ENCODE data around the gene TREML2.

DNA sequence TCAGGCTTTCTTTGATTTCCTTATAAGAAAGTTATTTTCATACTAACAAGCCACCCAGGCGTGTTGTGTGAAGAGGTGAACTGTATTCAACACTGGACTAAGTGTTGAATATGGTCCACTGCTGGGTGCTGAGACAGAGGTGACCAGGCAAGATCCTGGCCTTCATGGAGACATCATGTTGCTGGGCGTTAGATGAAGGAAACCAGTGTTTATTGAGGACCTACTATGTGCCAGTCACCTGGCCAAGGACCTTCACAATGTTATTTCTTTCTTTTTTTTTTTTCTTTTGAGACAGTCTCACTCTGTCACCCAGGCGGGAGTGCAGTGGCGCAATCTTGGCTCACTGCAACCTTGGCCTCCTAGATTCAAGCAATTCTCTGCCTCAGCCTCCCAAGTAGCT is 44.9 kb downstream of the TREML2 start:
- TF ChIP-seq, protein P1, sequence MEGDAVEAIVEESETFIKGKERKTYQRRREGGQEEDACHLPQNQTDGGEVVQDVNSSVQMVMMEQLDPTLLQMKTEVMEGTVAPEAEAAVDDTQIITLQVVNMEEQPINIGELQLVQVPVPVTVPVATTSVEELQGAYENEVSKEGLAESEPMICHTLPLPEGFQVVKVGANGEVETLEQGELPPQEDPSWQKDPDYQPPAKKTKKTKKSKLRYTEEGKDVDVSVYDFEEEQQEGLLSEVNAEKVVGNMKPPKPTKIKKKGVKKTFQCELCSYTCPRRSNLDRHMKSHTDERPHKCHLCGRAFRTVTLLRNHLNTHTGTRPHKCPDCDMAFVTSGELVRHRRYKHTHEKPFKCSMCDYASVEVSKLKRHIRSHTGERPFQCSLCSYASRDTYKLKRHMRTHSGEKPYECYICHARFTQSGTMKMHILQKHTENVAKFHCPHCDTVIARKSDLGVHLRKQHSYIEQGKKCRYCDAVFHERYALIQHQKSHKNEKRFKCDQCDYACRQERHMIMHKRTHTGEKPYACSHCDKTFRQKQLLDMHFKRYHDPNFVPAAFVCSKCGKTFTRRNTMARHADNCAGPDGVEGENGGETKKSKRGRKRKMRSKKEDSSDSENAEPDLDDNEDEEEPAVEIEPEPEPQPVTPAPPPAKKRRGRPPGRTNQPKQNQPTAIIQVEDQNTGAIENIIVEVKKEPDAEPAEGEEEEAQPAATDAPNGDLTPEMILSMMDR (IDR thresholded peaks at IDR 0.05; ENCODE audit: borderline replicate concordance, extremely low read depth, low read length, poor library complexity, severe bottlenecking): no peak
- no peak for TF ChIP-seq EZH2 (IDR thresholded peaks at IDR 0.05; ENCODE audit: borderline replicate concordance, low read depth, low read length, severe bottlenecking)

All from DND-41 (cell line).